Superior temporal gyrus (tissue), 1 donor: Measurements from ENCODE around the gene GRK6.

Source experiments
- DNase-seq: peaks from one replicate; pipeline ENCODE4 v3.0.0-alpha.2; 2016; ENCODE audit errors: extremely low spot score

The GRK6 gene

GRCh38 chr5:177453852-177454396 lies 27.4 kb downstream of the GRK6 start:
- DNase-seq: no peak

GRCh38 chr5:177454397-177455035 lies 28.0 kb downstream of the GRK6 start:
- peak; percentile 88 for DNase-seq

GRCh38 chr5:177455036-177455660 lies 28.7 kb downstream of the GRK6 start:
- DNase-seq: no peak

- DNase-seq: peak; percentile 78
Measured at GRCh38 chr5:177455661-177456590, 29.4 kb downstream of the GRK6 start.

GRCh38 chr5:177456591-177456964 lies 30.1 kb downstream of the GRK6 start:
- no peak for DNase-seq

- peak; percentile 90 for DNase-seq
Measured at GRCh38 chr5:177456976-177457851, 30.7 kb downstream of the GRK6 start.

GRCh38 chr5:177457852-177458681 lies 31.6 kb downstream of the GRK6 start:
- DNase-seq: no peak

- DNase-seq: no peak
Measured at GRCh38 chr5:177458912-177459350, 32.5 kb downstream of the GRK6 start.

- no peak for DNase-seq
Measured at GRCh38 chr5:177459357-177459756, 32.9 kb downstream of the GRK6 start.

- DNase-seq: no peak
Measured at GRCh38 chr5:177459819-177460628, 33.5 kb downstream of the GRK6 start.

- DNase-seq: no peak
Measured at GRCh38 chr5:177462021-177462670, 35.7 kb downstream of the GRK6 start.

GRCh38 chr5:177465044-177465443 lies 38.6 kb downstream of the GRK6 start:
- DNase-seq: no peak

- DNase-seq: no peak
Measured at GRCh38 chr5:177466861-177467260, 40.4 kb downstream of the GRK6 start.

GRCh38 chr5:177467436-177467835 lies 41.0 kb downstream of the GRK6 start:
- no peak for DNase-seq

GRCh38 chr5:177468329-177468684 lies 41.8 kb downstream of the GRK6 start:
- no peak for DNase-seq

- no peak for DNase-seq
Measured at GRCh38 chr5:177468685-177469628, 42.5 kb downstream of the GRK6 start.

- DNase-seq: no peak
Measured at GRCh38 chr5:177469750-177470525, 43.5 kb downstream of the GRK6 start.
